Immature natural killer cell (primary cell): Measurements from ENCODE around the gene PRUNE2. TPM values are rescaled to one million over a fixed set of nuclear protein-coding genes. Genes with fewer than 3 reads are reported as not detected.

Experiments used
- DNase-seq, 3 donors: peaks; one replicate each; pipeline ENCODE4 v3.0.0; 2022; ENCODE audit warnings: mixed read lengths in 1 of 3
- H3K27ac Mint-ChIP-seq, 6 donors: one replicate each; pipeline ENCODE4 v1.8.0; 2020; ENCODE audit warnings: mixed read lengths in 6 of 6, mild to moderate bottlenecking in 5 of 6, inconsistent platforms in 4 of 6, moderate library complexity in 3 of 6
- H3K27me3 Mint-ChIP-seq, 3 donors: one replicate each; pipeline ENCODE4 v1.8.0; 2020 to 2021; ENCODE audit warnings: low read depth in 3 of 3, mild to moderate bottlenecking in 3 of 3, mixed read lengths in 3 of 3, moderate library complexity in 3 of 3, inconsistent platforms in 1 of 3
- H3K36me3 Mint-ChIP-seq, 3 donors: one replicate each; pipeline ENCODE4 v1.8.0; 2020; ENCODE audit warnings: mixed read lengths in 3 of 3, inconsistent platforms in 2 of 3, mild to moderate bottlenecking in 2 of 3
- H3K4me1 Mint-ChIP-seq, 2 donors: one replicate each; pipeline ENCODE4 v1.8.0; 2020; ENCODE audit warnings: inconsistent platforms in 2 of 2, mild to moderate bottlenecking in 2 of 2, mixed read lengths in 2 of 2, moderate library complexity in 1 of 2
- H3K4me3 Mint-ChIP-seq, 5 donors: one replicate each; pipeline ENCODE4 v1.8.0; 2020; ENCODE audit warnings: mild to moderate bottlenecking in 5 of 5, mixed read lengths in 5 of 5, inconsistent platforms in 3 of 5, moderate library complexity in 3 of 5
- H3K9me3 Mint-ChIP-seq, 6 donors: one replicate each; pipeline ENCODE4 v1.8.0; 2020; ENCODE audit warnings: mild to moderate bottlenecking in 6 of 6, mixed read lengths in 6 of 6, inconsistent platforms in 4 of 6, moderate library complexity in 3 of 6
- polyA plus RNA-seq, 3 donors: library from polyadenylated mRNA; unstranded; fragments of 300-500 nt; fragmentation: Illumina TruSeq; gene quantifications; one replicate each; pipeline ENCODE4 v1.2.3, GENCODE V29; 2021

PRUNE2 gene
- polyA plus RNA-seq, 3 donors from 2014 or later: 0.11 to 0.24 TPM; not detected in 1

DNA sequence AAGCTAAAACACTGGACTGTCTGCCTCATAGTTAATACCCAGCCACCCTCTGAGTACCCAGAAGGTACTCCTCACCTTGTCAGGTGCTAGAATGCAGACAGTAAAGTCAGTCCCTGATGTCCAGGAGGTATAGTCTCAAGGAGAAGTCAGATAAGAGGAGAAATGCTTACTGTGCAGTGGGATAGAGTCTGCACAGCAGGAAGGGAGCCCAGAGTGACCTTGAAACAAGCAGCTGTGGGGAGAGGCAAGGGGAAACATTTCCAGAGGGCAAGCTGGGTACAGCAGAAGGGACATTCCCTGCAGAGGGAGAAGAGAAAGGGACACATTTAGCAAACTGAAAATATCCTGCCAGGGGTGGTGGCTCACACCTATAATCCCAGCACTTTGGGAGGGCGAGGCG is 324.2 kb downstream of the PRUNE2 start:
- H3K9me3 Mint-ChIP-seq: no peaks in the 10 kb centered on the region
- no peak for DNase-seq
- H3K27ac Mint-ChIP-seq: no peak overlapping the region
- H3K36me3 Mint-ChIP-seq: peaks cover 0 to 4% (median 0%) of the 10 kb centered on the region in 3 donors
- H3K4me3 Mint-ChIP-seq: no peak overlapping the region
- peaks cover 28 to 32% of the 10 kb centered on the region in 2 donors for H3K4me1 Mint-ChIP-seq
- H3K27me3 Mint-ChIP-seq: peaks cover 6 to 11% (median 9%) of the 10 kb centered on the region in 3 donors

DNA sequence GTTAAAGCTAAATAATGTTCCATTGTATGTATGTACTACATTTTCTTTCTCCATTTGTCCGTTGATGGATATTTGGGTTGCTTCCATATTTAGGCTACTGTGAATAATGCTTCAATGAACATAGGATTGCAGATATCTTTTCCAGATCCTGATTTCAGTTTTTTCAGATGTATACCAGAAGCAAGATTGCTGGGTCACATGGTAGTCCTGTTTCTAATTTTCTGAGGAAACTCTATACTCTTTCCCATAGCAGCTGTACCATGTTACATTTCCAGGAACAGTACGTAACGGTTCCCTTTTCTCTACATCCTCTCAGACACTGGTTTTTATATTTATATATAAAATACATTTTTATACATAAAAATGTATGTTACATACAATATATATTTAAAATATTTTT is 325.1 kb downstream of the PRUNE2 start:
- peaks cover 34 to 37% of the 10 kb centered on the region in 2 donors for H3K4me1 Mint-ChIP-seq
- H3K9me3 Mint-ChIP-seq: no peaks in the 10 kb centered on the region
- peaks cover 0 to 4% (median 0%) of the 10 kb centered on the region in 3 donors for H3K36me3 Mint-ChIP-seq
- H3K27me3 Mint-ChIP-seq: peaks cover 11 to 14% (median 12%) of the 10 kb centered on the region in 3 donors
- no peak overlapping the region for H3K27ac Mint-ChIP-seq
- DNase-seq: no peak
- no peak overlapping the region for H3K4me3 Mint-ChIP-seq

DNA sequence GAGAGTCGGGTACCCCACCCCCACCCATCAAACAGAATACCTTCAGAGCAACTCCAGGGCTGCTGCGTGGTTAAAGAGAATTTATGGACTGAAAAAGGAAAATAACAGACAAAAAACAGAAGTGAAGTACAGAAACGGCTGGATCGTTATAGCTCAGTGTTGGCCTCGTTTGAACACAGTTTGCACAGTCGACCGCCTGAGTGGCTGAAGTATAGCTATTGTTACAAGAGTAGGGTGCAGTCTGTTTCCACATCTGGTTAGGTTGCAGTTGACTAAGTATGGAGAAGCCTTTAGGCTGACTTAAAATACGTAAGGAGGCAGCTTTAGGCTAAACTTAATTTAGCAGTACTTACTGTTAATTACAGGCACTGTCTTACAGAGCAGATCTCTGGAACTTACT is 325.7 kb downstream of the PRUNE2 start:
- Mint-ChIP-seq H3K27ac (no peak overlapping the region), H3K4me3 (no peak overlapping the region)

DNA sequence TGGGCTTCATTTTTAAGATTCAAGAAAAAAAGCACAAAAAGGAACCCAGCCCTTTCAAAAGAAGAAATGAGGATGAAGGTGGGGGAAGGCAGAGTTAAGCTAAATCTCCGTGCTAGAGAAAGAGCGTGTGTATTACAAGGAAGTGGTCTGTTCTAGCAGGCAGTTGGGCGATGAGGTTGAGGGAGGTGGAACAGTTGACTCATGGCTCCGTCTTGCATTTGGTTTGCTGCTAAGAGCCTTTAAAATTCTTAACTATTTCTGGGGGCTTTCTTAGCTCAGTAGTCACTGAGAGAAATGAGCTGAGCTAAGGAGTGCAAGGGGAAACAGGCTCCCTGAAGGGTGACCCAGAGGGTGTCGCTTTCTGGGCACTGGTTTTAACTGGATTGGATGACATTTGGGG is 329.6 kb downstream of the PRUNE2 start:
- peaks cover 12 to 13% (median 13%) of the 10 kb centered on the region in 3 donors for H3K27me3 Mint-ChIP-seq
- H3K36me3 Mint-ChIP-seq: peaks cover 0 to 4% (median 0%) of the 10 kb centered on the region in 3 donors
- peak; percentile 83 to 88 (median 85) for DNase-seq
- H3K9me3 Mint-ChIP-seq: no peaks in the 10 kb centered on the region
- peaks cover 50 to 60% of the 10 kb centered on the region in 2 donors for H3K4me1 Mint-ChIP-seq
- peak overlapping the region; percentile 53 to 80 (median 59) for H3K4me3 Mint-ChIP-seq
- peak overlapping the region; percentile 31 to 95 (median 81) for H3K27ac Mint-ChIP-seq

More for the DNA sequence above, 325.7 kb downstream of the PRUNE2 start:
- no peak for DNase-seq
- Mint-ChIP-seq H3K36me3 (peaks cover 0 to 4% (median 0%) of the 10 kb centered on the region in 3 donors), H3K27me3 (peaks cover 11 to 14% (median 12%) of the 10 kb centered on the region in 3 donors), H3K4me1 (peaks cover 37 to 42% of the 10 kb centered on the region in 2 donors), H3K9me3 (no peaks in the 10 kb centered on the region)

DNA sequence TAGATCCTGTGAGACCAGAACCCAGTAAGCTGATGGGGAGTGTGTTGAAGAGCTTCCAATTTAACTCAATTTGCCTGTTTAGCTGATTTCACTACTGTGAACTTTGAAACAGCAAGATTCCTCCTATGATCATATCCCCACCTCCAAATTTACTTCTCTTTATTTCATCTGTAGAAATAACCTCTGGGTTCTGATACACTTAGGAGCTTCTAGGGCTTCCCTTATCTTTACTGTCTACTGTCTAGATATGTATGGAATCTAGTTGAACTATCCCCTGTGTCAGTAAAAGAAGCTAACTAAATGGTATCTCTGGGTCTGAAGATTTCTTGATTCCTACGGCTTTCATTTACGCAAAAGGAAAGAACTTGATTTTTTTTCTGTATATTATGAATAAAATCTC is 330.2 kb downstream of the PRUNE2 start:
- Mint-ChIP-seq H3K4me3 (peak overlapping the region in 4 of 5 donors; percentile 53 to 80 (median 63)), H3K36me3 (peaks cover 0 to 4% (median 0%) of the 10 kb centered on the region in 3 donors), H3K4me1 (peaks cover 56 to 66% of the 10 kb centered on the region in 2 donors)

DNA sequence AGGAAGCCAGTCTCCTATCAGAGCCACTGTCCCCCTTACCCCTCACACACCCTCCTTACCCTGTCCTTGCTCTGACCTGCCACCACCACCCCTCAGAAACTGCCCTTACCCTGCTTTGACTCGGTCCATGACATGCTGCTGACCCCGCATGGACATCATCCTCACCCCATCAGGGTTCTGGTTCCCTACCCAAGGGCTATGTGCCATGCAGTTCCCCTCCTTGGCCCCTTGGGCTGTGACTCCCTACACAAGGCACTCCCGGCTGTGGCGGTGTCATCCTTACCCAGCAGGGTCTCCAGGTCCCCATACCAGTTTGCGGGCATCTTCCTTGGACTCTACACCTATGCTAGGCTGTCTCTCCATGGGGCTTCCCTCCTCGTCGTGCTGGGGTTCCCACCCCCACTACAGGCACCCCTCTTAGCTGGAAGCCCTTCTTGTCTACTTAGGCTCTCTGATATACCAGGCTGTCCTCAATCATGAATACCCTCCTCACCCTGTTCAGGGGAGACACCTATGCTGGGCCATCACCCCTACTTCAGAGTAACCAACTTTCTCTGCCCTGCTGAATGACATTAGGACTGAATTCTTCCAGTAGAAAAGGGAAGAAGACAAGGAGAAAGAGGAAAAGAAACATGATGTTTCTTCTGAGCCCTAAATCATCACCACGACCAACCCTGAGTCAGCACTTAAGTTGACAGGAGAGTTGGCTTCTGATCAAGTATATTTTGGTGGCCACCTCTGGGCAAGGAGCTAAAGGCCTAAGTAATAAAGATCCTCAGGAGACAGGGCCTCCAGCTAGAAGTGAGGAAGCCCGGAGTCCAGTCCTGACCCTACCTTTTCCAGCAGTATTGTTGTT is 331.8 kb downstream of the PRUNE2 start:
- Mint-ChIP-seq H3K9me3 (no peaks in the 10 kb centered on the region), H3K4me1 (peaks cover 72 to 81% of the 10 kb centered on the region in 2 donors), H3K27me3 (peaks cover 12 to 14% (median 13%) of the 10 kb centered on the region in 3 donors), H3K36me3 (peaks cover 0 to 5% (median 4%) of the 10 kb centered on the region in 3 donors), H3K4me3 (no peak overlapping the region), H3K27ac (peak overlapping the region in 1 of 6 donors; percentile 53)
- no peak for DNase-seq

More for the DNA sequence above, 330.2 kb downstream of the PRUNE2 start:
- H3K27me3 Mint-ChIP-seq: peaks cover 12 to 13% (median 13%) of the 10 kb centered on the region in 3 donors
- H3K9me3 Mint-ChIP-seq: no peaks in the 10 kb centered on the region
- DNase-seq: no peak
- peak overlapping the region in 5 of 6 donors; percentile 73 to 95 (median 83) for H3K27ac Mint-ChIP-seq

DNA sequence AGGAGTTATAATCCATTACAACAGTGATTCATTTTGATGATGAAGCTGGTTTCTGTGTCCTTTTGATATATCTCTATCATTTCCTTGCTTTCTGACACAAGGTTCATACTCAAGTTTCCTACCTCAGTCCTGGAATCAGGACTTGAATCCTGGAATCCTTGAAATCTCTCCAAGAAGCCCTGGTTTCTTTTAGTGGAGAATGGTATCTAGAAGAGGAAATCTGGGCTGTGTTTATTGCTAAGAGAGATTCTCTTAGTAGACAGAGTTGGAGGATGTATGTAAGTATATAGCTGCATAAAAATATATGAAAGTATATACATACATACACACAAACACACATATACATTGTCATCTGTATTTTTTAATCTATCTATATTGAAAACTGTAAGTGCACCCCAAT is 332.5 kb downstream of the PRUNE2 start:
- H3K27ac Mint-ChIP-seq: no peak overlapping the region
- no peaks in the 10 kb centered on the region for H3K9me3 Mint-ChIP-seq
- peaks cover 0 to 5% (median 4%) of the 10 kb centered on the region in 3 donors for H3K36me3 Mint-ChIP-seq
- peaks cover 70 to 81% of the 10 kb centered on the region in 2 donors for H3K4me1 Mint-ChIP-seq
- H3K4me3 Mint-ChIP-seq: peak overlapping the region in 3 of 5 donors; percentile 11 to 60 (median 19)
- H3K27me3 Mint-ChIP-seq: peaks cover 12 to 14% (median 13%) of the 10 kb centered on the region in 3 donors
- DNase-seq: no peak

DNA sequence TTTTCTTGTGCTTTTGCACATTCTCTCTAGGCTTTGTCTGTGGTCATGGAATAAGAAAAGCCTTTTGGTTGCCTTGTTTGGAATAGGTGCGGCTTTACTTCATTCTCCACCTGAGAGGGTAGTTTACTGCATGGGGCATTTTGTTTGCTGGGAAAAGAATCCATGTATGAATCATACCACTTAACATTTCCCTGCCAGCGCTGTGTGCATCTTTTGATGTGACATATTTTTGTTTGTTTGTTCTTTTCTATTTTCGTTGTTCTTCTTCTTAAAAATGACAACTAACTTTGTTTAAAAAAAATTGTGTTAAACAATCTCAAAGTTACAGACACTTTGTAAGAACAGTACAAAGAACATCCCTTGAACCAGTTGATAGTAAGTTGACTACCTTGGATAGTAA is 333.8 kb downstream of the PRUNE2 start:
- Mint-ChIP-seq H3K27ac (peak overlapping the region in 3 of 6 donors; percentile 11 to 51 (median 41)), H3K36me3 (peaks cover 0 to 11% (median 5%) of the 10 kb centered on the region in 3 donors), H3K4me1 (peaks cover 61 to 80% of the 10 kb centered on the region in 2 donors), H3K27me3 (peaks cover 7 to 12% (median 8%) of the 10 kb centered on the region in 3 donors), H3K9me3 (no peaks in the 10 kb centered on the region), H3K4me3 (peak overlapping the region; percentile 72 to 81 (median 77))
- DNase-seq: no peak

DNA sequence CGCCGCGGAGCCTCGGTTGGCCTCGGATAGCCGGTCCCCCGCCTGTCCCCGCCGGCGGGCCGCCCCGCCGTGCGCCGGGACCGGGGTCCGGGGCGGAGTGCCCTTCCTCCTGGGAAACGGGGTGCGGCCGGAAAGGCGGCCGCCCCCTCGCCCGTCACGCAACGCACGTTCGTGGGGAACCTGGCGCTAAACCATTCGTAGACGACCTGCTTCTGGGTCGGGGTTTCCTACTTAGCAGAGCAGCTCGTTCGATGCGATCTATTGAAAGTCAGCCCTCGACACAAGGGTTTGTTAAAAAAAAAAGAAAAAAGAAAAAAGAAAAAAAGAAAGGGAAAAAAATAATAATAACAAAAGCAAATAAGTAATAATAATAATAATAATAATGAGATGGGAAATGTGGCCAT is 334.2 kb downstream of the PRUNE2 start:
- Mint-ChIP-seq H3K36me3 (peaks cover 0 to 11% (median 5%) of the 10 kb centered on the region in 3 donors), H3K27ac (peak overlapping the region in 3 of 6 donors; percentile 51 to 72 (median 61)), H3K4me1 (peaks cover 58 to 79% of the 10 kb centered on the region in 2 donors), H3K9me3 (no peaks in the 10 kb centered on the region), H3K4me3 (peak overlapping the region; percentile 72 to 81 (median 77)), H3K27me3 (peaks cover 4 to 9% (median 6%) of the 10 kb centered on the region in 3 donors)
- DNase-seq: peak in 1 of 3 donors; percentile 21

DNA sequence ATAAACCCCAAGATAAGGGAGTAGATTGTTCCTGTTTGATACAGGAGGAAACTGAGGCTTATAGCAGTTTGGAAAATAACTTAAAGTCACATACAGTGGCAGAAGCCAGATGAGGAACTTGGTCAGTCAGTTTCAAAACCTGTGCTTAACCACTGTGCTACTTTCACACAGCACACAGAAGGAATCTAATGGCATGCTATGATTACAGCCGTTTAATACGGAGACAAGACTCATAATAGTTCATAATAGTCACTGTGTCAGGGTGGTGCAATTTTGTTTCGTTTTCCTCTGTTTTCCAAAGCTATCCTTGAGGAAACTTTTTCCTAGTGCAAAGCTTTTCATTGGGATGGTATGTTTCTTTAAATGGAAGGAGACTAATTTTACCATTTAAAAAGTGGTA is 334.6 kb downstream of the PRUNE2 start:
- Mint-ChIP-seq H3K27me3 (peaks cover 3 to 6% (median 5%) of the 10 kb centered on the region in 3 donors), H3K27ac (peak overlapping the region; percentile 64 to 82 (median 69)), H3K4me3 (peak overlapping the region; percentile 81 to 89 (median 86)), H3K4me1 (peaks cover 55 to 74% of the 10 kb centered on the region in 2 donors), H3K9me3 (no peaks in the 10 kb centered on the region), H3K36me3 (peaks cover 0 to 11% (median 5%) of the 10 kb centered on the region in 3 donors)
- no peak for DNase-seq

DNA sequence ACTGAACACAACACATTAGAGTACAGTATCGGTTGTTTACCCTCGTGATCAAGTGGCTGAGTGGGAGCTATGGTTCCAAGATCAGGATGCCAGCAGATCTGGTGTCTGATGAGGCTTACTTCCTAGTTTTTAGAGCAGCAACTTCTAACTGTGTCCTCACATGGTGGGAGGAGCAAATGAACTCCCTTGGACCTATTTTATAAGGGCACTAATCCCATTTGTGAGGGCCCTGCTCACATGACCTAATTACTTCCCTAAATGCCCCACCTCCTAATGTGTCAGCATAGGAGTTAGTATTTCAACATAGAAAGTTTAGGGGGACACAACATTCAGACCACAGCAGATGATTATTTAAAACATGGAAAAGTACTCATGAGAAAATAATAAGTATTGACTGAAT is 335.1 kb downstream of the PRUNE2 start:
- Mint-ChIP-seq H3K9me3 (no peaks in the 10 kb centered on the region), H3K4me3 (peak overlapping the region; percentile 81 to 89 (median 86)), H3K4me1 (peaks cover 50 to 70% of the 10 kb centered on the region in 2 donors), H3K36me3 (peaks cover 0 to 11% (median 5%) of the 10 kb centered on the region in 3 donors), H3K27me3 (peaks cover 1 to 5% (median 3%) of the 10 kb centered on the region in 3 donors), H3K27ac (peak overlapping the region; percentile 61 to 82 (median 70))
- no peak for DNase-seq

DNA sequence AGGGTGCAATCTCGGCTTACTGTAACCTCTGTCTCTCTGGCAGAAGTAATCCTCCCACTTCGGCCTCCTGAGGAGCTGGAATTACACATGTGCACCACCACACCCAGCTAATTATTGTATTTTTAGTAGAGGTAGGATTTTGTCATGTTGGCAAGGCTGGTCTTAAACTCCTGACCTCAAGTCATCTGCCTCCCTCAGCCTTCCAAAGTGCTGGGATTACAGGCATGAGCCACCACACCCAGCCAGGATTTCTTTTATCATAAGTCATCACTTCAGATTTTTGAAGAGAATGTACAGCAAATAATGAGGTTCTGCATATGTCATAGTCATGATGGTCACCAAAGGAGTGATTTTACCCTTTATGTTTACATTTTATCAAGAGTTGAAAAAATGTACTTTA is 338.8 kb downstream of the PRUNE2 start:
- no peaks in the 10 kb centered on the region for H3K9me3 Mint-ChIP-seq
- H3K4me1 Mint-ChIP-seq: peaks cover 51 to 71% of the 10 kb centered on the region in 2 donors
- H3K27me3 Mint-ChIP-seq: peaks cover 1 to 2% (median 1%) of the 10 kb centered on the region in 3 donors
- no peak for DNase-seq
- peaks cover 0 to 7% (median 5%) of the 10 kb centered on the region in 3 donors for H3K36me3 Mint-ChIP-seq
- H3K27ac Mint-ChIP-seq: no peak overlapping the region
- no peak overlapping the region for H3K4me3 Mint-ChIP-seq

DNA sequence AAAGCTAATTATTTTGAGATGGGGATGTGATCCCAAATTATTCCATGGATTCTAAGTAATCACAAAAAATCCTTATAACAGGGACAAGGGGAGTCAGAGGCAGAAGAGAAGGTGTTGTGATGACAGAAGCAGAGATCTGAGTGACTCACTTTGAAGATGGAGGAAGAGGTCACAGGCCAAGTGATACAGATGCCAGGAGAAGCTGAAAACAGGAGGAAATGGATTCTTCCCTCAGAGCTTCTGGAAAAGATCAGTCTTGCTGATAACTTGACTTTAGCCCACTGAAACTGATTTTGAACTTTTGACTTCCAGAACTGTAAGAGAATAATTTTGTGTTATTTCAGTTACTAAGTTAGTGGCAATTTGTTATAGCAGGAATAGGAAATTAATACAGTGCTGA is 341.6 kb downstream of the PRUNE2 start:
- peaks cover 0 to 2% (median 1%) of the 10 kb centered on the region in 3 donors for H3K27me3 Mint-ChIP-seq
- no peak for DNase-seq
- H3K9me3 Mint-ChIP-seq: no peaks in the 10 kb centered on the region
- no peak overlapping the region for H3K4me3 Mint-ChIP-seq
- peaks cover 0 to 7% (median 0%) of the 10 kb centered on the region in 3 donors for H3K36me3 Mint-ChIP-seq
- peak overlapping the region in 1 of 6 donors; percentile 19 for H3K27ac Mint-ChIP-seq
- H3K4me1 Mint-ChIP-seq: peaks cover 30 to 50% of the 10 kb centered on the region in 2 donors
